SU-DHL-6 (cell line): Measurements from ENCODE around the gene SCRT2.

ENCODE experiments used
- H2AFZ ChIP-seq: fragments of 200-600 bp; sonication (generic); 2 replicates; pipeline ENCODE4 v1.6.1; 2014; ENCODE audit warnings: low read depth, mild to moderate bottlenecking, moderate library complexity, mixed read lengths, antibody characterized with exemption, low read length; ENCODE audit not compliant: severe bottlenecking
- H3F3A ChIP-seq: fragments of 200-600 bp; shearing (Covaris generic); 2 replicates; pipeline ENCODE4 v1.6.0; 2016; ENCODE audit warnings: antibody characterized with exemption, mild to moderate bottlenecking; ENCODE audit not compliant: insufficient read depth
- H3K27ac ChIP-seq: fragments of 200-600 bp; sonication (generic); 2 replicates; pipeline ENCODE4 v1.5.1; 2016; ENCODE audit warnings: low read depth, mild to moderate bottlenecking, low read length, moderate library complexity, mixed read lengths
- H3K27me3 ChIP-seq: fragments of 200-600 bp; sonication (generic), shearing (Covaris generic); 2 replicates; pipeline ENCODE4 v1.6.0; 2014; ENCODE audit warnings: mild to moderate bottlenecking, low read length
- H3K36me3 ChIP-seq: fragments of 200-600 bp; sonication (generic); 2 replicates; pipeline ENCODE4 v1.6.1; 2014; ENCODE audit warnings: mild to moderate bottlenecking, low read length, mixed read lengths
- H3K4me2 ChIP-seq: fragments of 300-600, 200-600 bp; shearing (Covaris generic), sonication (generic); 2 replicates; pipeline ENCODE4 v1.6.0; 2014; ENCODE audit warnings: low read length, low read depth, mild to moderate bottlenecking; ENCODE audit not compliant: poor library complexity, severe bottlenecking
- H3K4me3 ChIP-seq: fragments of 200-600 bp; sonication (generic); 2 replicates; pipeline ENCODE4 v1.5.1; 2014; ENCODE audit warnings: antibody characterized with exemption, low read length, mild to moderate bottlenecking, mixed read lengths; ENCODE audit not compliant: insufficient read depth, poor library complexity, severe bottlenecking
- H3K79me2 ChIP-seq: fragments of 200-600 bp; sonication (generic); 2 replicates; pipeline ENCODE4 v1.6.1; 2014; ENCODE audit warnings: mild to moderate bottlenecking, low read length, moderate library complexity; ENCODE audit not compliant: insufficient read depth
- H3K9ac ChIP-seq: fragments of 200-600 bp; sonication (generic); 2 replicates; pipeline ENCODE4 v1.7.0; 2014; ENCODE audit warnings: mild to moderate bottlenecking, low read length
- H3K9me2 ChIP-seq: fragments of 200-600 bp; sonication (generic); replicated peaks from 2 replicates; pipeline ENCODE4 v1.6.1; 2014; ENCODE audit warnings: low read length; ENCODE audit not compliant: insufficient read depth
- H3K9me3 ChIP-seq: fragments of 200-600 bp; sonication (generic); 2 replicates; pipeline ENCODE4 v1.6.1; 2014; ENCODE audit warnings: low read length, mixed read lengths; ENCODE audit not compliant: insufficient read depth
- H4K20me1 ChIP-seq: fragments of 200-600 bp; sonication (generic); 2 replicates; pipeline ENCODE4 v1.6.1; 2014; ENCODE audit warnings: low read depth, mild to moderate bottlenecking, antibody characterized with exemption, low read length, moderate library complexity, mixed read lengths
- CTCF ChIP-seq: fragments of 200-600 bp; sonication (generic); IDR thresholded peaks from one replicate; pipeline ENCODE4 v1.5.1; 2017; ENCODE audit warnings: antibody characterized with exemption, mild to moderate bottlenecking, low read length, moderate library complexity; ENCODE audit not compliant: insufficient read depth, poor library complexity, severe bottlenecking
- EZH2phosphoT487 ChIP-seq: fragments of 200-600 bp; sonication (generic), shearing (Covaris generic); conservative IDR thresholded peaks from 2 replicates; pipeline ENCODE4 v1.6.1; 2018; ENCODE audit warnings: mild to moderate bottlenecking, antibody characterized with exemption, low read length, moderate library complexity, mixed read lengths

Gene SCRT2

GRCh38 chr20:638579-638978 lies 37.0 kb downstream of the SCRT2 start:
- H3K4me2 ChIP-seq, result no peak overlapping the region
- H2AFZ ChIP-seq, result no peak overlapping the region
- no peak overlapping the region for H3K9ac ChIP-seq
- no peaks in the 10 kb centered on the region for H3K9me3 ChIP-seq
- H3K27ac ChIP-seq, result no peak overlapping the region
- H3K27me3 ChIP-seq, result no peaks in the 10 kb centered on the region
- H3K9me2 ChIP-seq, result no peaks in the 10 kb centered on the region
- no peaks in the 10 kb centered on the region; the same call in 1 of the 2 replicates for H4K20me1 ChIP-seq
- H3K36me3 ChIP-seq, result no peaks in the 10 kb centered on the region
- no peak overlapping the region for H3K4me3 ChIP-seq
- TF ChIP-seq EZH2phosphoT487 (no peak), CTCF (no peak)
- H3F3A ChIP-seq, result no peaks in the 10 kb centered on the region
- no peaks in the 10 kb centered on the region for H3K79me2 ChIP-seq

GRCh38 chr20:637559-637958 lies 38.0 kb downstream of the SCRT2 start:
- H3F3A ChIP-seq, result no peaks in the 10 kb centered on the region
- no peak overlapping the region for H3K4me3 ChIP-seq
- no peaks in the 10 kb centered on the region for H3K9me3 ChIP-seq
- H3K4me2 ChIP-seq, result no peak overlapping the region
- H4K20me1 ChIP-seq, result no peaks in the 10 kb centered on the region; the same call in 1 of the 2 replicates
- H3K9me2 ChIP-seq, result no peaks in the 10 kb centered on the region
- H3K79me2 ChIP-seq, result no peaks in the 10 kb centered on the region
- H2AFZ ChIP-seq, result no peak overlapping the region
- no peaks in the 10 kb centered on the region for H3K36me3 ChIP-seq
- no peak overlapping the region for H3K27ac ChIP-seq
- H3K9ac ChIP-seq, result no peak overlapping the region
- TF ChIP-seq CTCF (no peak), EZH2phosphoT487 (no peak)
- no peaks in the 10 kb centered on the region for H3K27me3 ChIP-seq

GRCh38 chr20:635893-636338 lies 39.7 kb downstream of the SCRT2 start:
- Histone ChIP-seq H3K4me3 (no peak overlapping the region), H3K9ac (no peak overlapping the region), H4K20me1 (no peaks in the 10 kb centered on the region; the same call in 1 of the 2 replicates), H3K9me2 (no peaks in the 10 kb centered on the region), H3K79me2 (no peaks in the 10 kb centered on the region), H3F3A (no peaks in the 10 kb centered on the region), H3K27me3 (no peaks in the 10 kb centered on the region), H3K36me3 (no peaks in the 10 kb centered on the region), H2AFZ (no peak overlapping the region), H3K4me2 (no peak overlapping the region), H3K9me3 (no peaks in the 10 kb centered on the region), H3K27ac (no peak overlapping the region)
- TF ChIP-seq EZH2phosphoT487, result no peak
- no peak for TF ChIP-seq CTCF
